Measurements from ENCODE around the gene HM13. TPM values are rescaled to one million over a fixed set of nuclear protein-coding genes. Genes with fewer than 3 reads are reported as not detected.

The HM13 gene
- total and polyA plus RNA-seq, 2 of the 4 experiments (the other 2 are of a cell fraction) = 53.2 to 203 TPM

DNA sequence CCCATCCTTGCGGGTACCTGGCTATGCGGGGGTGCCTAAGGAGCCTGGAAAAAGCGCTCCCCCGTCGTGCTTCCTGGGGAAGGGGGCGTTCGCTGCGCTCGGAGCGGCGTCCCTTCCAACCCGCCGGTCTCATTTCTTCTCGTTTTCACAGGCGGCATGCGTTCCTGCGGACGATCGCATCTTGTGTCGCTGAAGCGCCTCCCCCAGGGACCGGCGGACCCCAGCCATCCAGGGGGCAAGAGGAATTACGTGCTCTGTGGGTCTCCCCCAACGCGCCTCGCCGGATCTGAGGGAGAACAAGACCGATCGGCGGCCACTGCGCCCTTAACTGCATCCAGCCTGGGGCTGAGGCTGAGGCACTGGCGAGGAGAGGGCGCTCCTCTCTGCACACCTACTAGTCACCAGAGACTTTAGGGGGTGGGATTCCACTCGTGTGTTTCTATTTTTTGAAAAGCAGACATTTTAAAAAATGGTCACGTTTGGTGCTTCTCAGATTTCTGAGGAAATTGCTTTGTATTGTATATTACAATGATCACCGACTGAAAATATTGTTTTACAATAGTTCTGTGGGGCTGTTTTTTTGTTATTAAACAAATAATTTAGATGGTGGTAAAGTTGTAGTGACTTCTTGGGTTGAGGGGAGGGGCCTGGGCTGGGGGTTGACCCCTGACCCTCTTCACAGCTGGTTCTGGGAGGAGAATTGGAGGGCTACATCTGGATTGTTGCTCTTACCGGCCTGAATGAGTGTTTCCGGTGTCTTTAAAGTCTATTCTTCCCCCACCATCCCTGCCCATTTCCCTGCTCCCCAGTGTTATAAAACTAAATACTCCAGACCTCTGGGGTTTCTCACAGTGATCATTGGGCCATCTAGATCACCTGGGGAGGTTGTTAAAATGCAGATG, 91.9 kb downstream of the HM13 start (continued):
- no peak for TF ChIP-seq RCOR1 (IDR thresholded peaks at IDR 0.05; ENCODE audit: insufficient replicate concordance, low read length)

DNA sequence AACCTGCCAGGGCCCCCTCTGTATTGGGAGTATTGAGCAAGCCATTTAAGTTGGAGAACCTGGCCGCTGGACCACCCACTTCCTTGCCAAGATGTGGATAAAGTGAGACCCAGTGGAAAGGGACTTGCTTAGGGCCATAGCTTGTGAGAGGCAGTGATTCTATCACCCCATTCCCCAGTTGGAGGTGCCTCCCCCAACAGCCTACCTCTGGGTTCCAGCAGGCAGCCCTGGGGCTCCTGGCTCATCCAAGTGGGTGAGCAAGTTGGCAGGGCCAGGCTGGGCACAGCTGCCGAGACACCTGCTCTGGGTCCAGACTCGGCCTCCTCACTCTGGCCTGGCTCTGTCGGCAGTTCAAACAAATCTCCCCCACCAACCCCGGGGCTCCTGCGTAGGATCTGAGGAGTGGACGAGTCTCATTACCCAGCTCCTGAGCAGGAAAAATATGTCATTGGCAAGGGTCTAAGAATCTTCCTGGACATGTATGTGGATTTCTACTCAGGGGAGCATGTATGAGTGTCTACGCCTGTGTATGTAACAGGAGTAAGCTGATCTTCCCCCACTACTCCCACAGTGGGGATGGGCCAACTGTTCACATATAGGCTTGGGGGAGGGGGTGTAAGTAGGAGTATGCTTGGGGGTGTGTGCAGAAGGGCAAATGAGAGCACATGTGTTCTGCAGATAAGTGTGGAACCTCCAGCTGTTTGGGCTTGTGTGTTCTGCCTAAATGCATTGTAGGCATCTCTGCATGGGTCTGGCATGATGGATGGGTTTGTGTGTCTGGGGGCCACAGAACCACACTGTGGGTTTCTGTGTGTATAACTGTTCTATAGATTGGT, 92.8 kb downstream of the HM13 start:
- intact Hi-C loops (cut with micrococcal nuclease) = no loop called here
- H3K27me3 ChIP-seq (ENCODE audit: control insufficient read depth, insufficient read depth, low read length) = no peaks in the 10 kb centered on the region
- H3K9me1 ChIP-seq (ENCODE audit: insufficient read depth, low read length) = no peaks in the 10 kb centered on the region
- peak overlapping the region; percentile 45 for H2AFZ ChIP-seq (replicated peaks; ENCODE audit: low read length, poor library complexity)
- peak; percentile 67 for DNase-seq
- H2AK9ac ChIP-seq (replicated peaks; ENCODE audit: low read depth, low read length, poor library complexity) = peak overlapping the region; percentile 88
- no peak overlapping the region for H2BK20ac ChIP-seq (ENCODE audit: low read depth, low read length)
- peak overlapping the region; percentile 33; the same call in 1 of the 2 replicates for H4K5ac ChIP-seq (ENCODE audit: low read depth, low read length)
- H3K9ac ChIP-seq (ENCODE audit: low read depth, low read length) = peak overlapping the region; percentile 85
- peaks cover 27% of the 10 kb centered on the region for H3K4me1 ChIP-seq (ENCODE audit: control insufficient read depth, insufficient read depth, low read length)
- H3K14ac ChIP-seq (replicated peaks; ENCODE audit: low read depth, low read length) = peak overlapping the region; percentile 87
- peak overlapping the region; percentile 29 to 79 for H4K8ac ChIP-seq (ENCODE audit: low read depth in 2 of 2, low read length in 2 of 2)
- peak overlapping the region; percentile 31 for H2AK5ac ChIP-seq (ENCODE audit: low read depth, low read length)
- ChIA-PET POLR2A (ENCODE audit: unreplicated experiment) (interaction anchor here (1.0 kb wide), 1 partner anchor 34 kb away, joined by 5 read pairs; no protein-coding TSS in a partner anchor), CTCF (interaction anchor here (0.8 to 2.5 kb wide), 2 partner anchors 37 to 45 kb away, joined by 3 to 5 read pairs; no protein-coding TSS in a partner anchor)
- dilution Hi-C loops (cut with HindIII; ENCODE audit: low sequenced_read_pairs, unreplicated experiment) = no loop called here
- in situ Hi-C loops (cut with MboI; ENCODE audit: low sequenced_read_pairs) = loop anchor here (5.0 kb wide), 1 partner anchor 45 kb away; no protein-coding TSS in a partner anchor
- H3K9me3 ChIP-seq (ENCODE audit: control insufficient read depth, insufficient read depth, low read length) = no peaks in the 10 kb centered on the region
- H3K4ac ChIP-seq (ENCODE audit: low read depth, low read length) = peak overlapping the region; percentile 67
- H3K4me2 ChIP-seq (ENCODE audit: low read depth, low read length) = peak overlapping the region; percentile 66
- no CpG with 5 or more reads among the region's 8 CpGs for WGBS, 2 experiments (ENCODE audit: extremely low coverage in 2 of 2, insufficient read length in 1 of 2)
- peak overlapping the region; percentile 24; the same call in 1 of the 3 replicates for H2BK15ac ChIP-seq (ENCODE audit: low read depth, low read length)
- H3K56ac ChIP-seq (ENCODE audit: extremely low read depth, insufficient read depth, low read length) = peak overlapping the region; percentile 89
- BruUV-seq (replicated peaks) = no TSS peak
- H2BK5ac ChIP-seq (ENCODE audit: low read depth, low read length, poor library complexity, severe bottlenecking) = peak overlapping the region; percentile 56
- H4K91ac ChIP-seq (ENCODE audit: insufficient read depth, low read depth, low read length) = peak overlapping the region; percentile 66
- peak overlapping the region; percentile 52 for H3K27ac ChIP-seq (ENCODE audit: insufficient read depth, low read length)
- H3K36me3 ChIP-seq (ENCODE audit: control insufficient read depth, insufficient read depth, low read length) = peaks cover 1% of the 10 kb centered on the region; the same call in 1 of the 2 replicates
- peak overlapping the region; percentile 35 for H2BK120ac ChIP-seq (ENCODE audit: low read depth, low read length)
- H3K79me1 ChIP-seq (ENCODE audit: low read depth in 1 of 2, low read length in 2 of 2) = peaks cover 0 to 17% of the 10 kb centered on the region in 2 experiments; a peak in 2 of 4 replicates
- ATAC-seq (ENCODE audit: low read depth) = peak; percentile 1; the same call in 1 of the 2 replicates
- peaks cover 18% of the 10 kb centered on the region for H4K20me1 ChIP-seq (ENCODE audit: insufficient read depth, low read length)
- peak overlapping the region; percentile 66 for H3K4me3 ChIP-seq (ENCODE audit: insufficient read depth, low read depth, low read length)
- H3K18ac ChIP-seq (ENCODE audit: low read depth, low read length) = peak overlapping the region; percentile 16
- H3K23ac ChIP-seq (ENCODE audit: low read depth, low read length) = peak overlapping the region; percentile 86
- TF ChIP-seq MAZ (IDR thresholded peaks at IDR 0.05; ENCODE audit: borderline replicate concordance, low read depth, low read length) (peak; percentile 55; the same call in 1 of the 2 replicates), SMC3 (IDR thresholded peaks at IDR 0.05; ENCODE audit: low read depth, low read length) (no peak; the same call in 1 of the 2 replicates), MXI1 (IDR thresholded peaks at IDR 0.05; ENCODE audit: borderline replicate concordance, low read depth, low read length) (no peak), CHD1 (IDR thresholded peaks at IDR 0.05; ENCODE audit: low read depth, low read length) (peak; percentile 97; the same call in 1 of the 2 replicates), CEBPB (IDR thresholded peaks at IDR 0.05; ENCODE audit: low read depth, low read length) (peak; percentile 36; the same call in 1 of the 2 replicates), FOS (IDR thresholded peaks at IDR 0.05; ENCODE audit: low read depth, low read length) (0 out of 2 replicates have a peak, but pooled peaks have one; percentile 15), POLR2A (IDR thresholded peaks at IDR 0.05; ENCODE audit: low read depth, low read length) (peak; percentile 98), MAFK (IDR thresholded peaks at IDR 0.05; ENCODE audit: low read depth, low read length) (0 out of 2 replicates have a peak, but pooled peaks have one; percentile 8), BHLHE40 (IDR thresholded peaks at IDR 0.05; ENCODE audit: low read depth, low read length) (peak; percentile 25; the same call in 1 of the 2 replicates)
- TF ChIP-seq, protein P1, sequence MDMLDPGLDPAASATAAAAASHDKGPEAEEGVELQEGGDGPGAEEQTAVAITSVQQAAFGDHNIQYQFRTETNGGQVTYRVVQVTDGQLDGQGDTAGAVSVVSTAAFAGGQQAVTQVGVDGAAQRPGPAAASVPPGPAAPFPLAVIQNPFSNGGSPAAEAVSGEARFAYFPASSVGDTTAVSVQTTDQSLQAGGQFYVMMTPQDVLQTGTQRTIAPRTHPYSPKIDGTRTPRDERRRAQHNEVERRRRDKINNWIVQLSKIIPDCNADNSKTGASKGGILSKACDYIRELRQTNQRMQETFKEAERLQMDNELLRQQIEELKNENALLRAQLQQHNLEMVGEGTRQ (IDR thresholded peaks at IDR 0.05; ENCODE audit: low read depth, low read length) = 0 out of 2 replicates have a peak, but pooled peaks have one; percentile 13

Data from IMR-90 (cell line).